Nephron progenitor cell (in vitro differentiated cells): Measurements from ENCODE around the gene PHF13.

ENCODE experiments used
- DNase-seq: peaks from one replicate; pipeline ENCODE4 v3.0.0; 2021
- H3K27ac Mint-ChIP-seq: 2 replicates; pipeline ENCODE4 v1.8.0; 2021; ENCODE audit warnings: mild to moderate bottlenecking, moderate library complexity, mixed read lengths
- H3K27me3 Mint-ChIP-seq: 2 replicates; pipeline ENCODE4 v1.8.0; 2021; ENCODE audit warnings: mild to moderate bottlenecking, low read depth, mixed read lengths; ENCODE audit not compliant: poor library complexity
- H3K36me3 Mint-ChIP-seq: 2 replicates; pipeline ENCODE4 v1.8.0; 2021; ENCODE audit warnings: low read depth, mixed read lengths
- H3K4me1 Mint-ChIP-seq: 2 replicates; pipeline ENCODE4 v1.8.0; 2021; ENCODE audit warnings: mixed read lengths
- H3K4me3 Mint-ChIP-seq: 2 replicates; pipeline ENCODE4 v1.8.0; 2021; ENCODE audit warnings: mild to moderate bottlenecking, moderate library complexity, mixed read lengths
- H3K9me3 Mint-ChIP-seq: 2 replicates; pipeline ENCODE4 v1.8.0; 2021; ENCODE audit warnings: mild to moderate bottlenecking, moderate library complexity, mixed read lengths
- TF ChIP-seq, protein P1 (sequence below): fragments of 200-600 bp; sonication (generic); IDR thresholded peaks from 2 replicates; pipeline ENCODE4 v1.5.0; 2021; ENCODE audit warnings: antibody characterized with exemption

The PHF13 gene

DNA sequence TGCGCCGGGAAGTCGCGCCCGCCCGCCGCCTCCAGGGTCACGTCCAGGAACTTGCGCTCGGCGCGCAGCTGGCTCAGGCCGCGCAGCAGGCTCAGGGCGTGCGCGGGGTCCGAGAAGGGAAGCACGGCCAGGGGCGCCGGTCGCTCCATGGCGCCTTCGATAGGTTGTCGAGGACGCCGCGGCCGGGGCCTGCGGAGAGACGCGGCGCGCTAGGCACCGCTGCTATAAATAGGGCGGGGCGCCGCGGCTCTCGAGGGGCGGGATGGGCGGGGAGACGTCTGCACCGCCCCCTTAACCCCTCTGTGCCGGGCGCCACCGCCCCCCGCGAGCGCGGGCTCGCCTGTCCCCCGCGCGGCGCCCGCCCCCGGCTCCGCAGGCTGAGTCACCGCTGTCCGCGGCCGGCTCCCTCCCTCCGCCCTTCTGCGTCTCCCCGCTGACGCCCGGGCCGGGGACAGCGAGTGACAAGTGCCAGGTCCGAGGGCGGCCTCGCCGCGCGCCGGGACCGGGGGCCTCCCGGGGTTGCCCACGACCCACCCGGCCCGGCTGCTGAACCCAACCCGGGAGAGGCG lies 10.8 kb upstream of the PHF13 start, which contains the start of gene KLHL21:
KLHL21 (minus strand) TSS at position 201 of the 569 bp plus-strand sequence; CDS start at position 149, 52 bp downstream.
- peak; percentile 83 for DNase-seq
- Mint-ChIP-seq H3K36me3 (peaks cover 3% of the 10 kb centered on the region), H3K9me3 (no peaks in the 10 kb centered on the region), H3K27ac (peak within 1 kb of the TSS; percentile 96), H3K4me1 (peaks cover 60% of the 10 kb centered on the region), H3K27me3 (peaks cover 2% of the 10 kb centered on the region), H3K4me3 (peak within 1 kb of the TSS; percentile 90)
- TF ChIP-seq, protein P1, sequence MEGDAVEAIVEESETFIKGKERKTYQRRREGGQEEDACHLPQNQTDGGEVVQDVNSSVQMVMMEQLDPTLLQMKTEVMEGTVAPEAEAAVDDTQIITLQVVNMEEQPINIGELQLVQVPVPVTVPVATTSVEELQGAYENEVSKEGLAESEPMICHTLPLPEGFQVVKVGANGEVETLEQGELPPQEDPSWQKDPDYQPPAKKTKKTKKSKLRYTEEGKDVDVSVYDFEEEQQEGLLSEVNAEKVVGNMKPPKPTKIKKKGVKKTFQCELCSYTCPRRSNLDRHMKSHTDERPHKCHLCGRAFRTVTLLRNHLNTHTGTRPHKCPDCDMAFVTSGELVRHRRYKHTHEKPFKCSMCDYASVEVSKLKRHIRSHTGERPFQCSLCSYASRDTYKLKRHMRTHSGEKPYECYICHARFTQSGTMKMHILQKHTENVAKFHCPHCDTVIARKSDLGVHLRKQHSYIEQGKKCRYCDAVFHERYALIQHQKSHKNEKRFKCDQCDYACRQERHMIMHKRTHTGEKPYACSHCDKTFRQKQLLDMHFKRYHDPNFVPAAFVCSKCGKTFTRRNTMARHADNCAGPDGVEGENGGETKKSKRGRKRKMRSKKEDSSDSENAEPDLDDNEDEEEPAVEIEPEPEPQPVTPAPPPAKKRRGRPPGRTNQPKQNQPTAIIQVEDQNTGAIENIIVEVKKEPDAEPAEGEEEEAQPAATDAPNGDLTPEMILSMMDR, result no peak

DNA sequence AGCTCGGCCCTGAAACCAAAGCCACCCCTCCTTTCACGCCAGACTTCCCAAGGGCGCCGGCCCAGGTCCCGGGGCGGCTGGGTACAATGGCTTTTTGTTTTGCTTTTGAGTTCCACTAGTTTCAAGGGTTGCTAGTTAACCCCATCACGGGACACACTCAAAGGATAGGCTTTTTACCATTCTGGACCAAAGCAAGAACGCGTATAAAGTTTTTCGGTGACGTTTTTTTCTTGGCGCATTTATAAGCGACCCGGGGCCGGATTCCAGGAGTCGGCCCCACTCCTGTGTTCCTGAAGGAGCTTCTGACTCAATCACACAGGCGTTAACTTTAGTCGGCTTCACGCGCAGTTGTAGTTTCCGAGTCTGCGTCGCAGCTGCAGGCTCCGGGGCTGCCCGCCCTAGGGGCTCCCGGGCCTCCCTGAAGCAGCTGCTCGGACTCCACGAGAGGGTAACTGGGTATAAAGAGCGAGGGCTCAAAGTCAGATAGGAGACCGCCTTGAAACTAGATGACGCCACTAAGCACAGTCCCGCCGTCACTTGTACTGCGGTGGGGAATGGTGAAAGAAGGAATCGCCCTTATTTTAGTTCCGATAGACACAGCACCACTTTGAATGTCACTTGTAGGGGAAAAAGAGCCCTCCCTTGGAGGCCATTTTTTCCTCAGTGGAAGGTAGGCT lies 10.2 kb upstream of the PHF13 start:
- no peaks in the 10 kb centered on the region for H3K9me3 Mint-ChIP-seq

DNA sequence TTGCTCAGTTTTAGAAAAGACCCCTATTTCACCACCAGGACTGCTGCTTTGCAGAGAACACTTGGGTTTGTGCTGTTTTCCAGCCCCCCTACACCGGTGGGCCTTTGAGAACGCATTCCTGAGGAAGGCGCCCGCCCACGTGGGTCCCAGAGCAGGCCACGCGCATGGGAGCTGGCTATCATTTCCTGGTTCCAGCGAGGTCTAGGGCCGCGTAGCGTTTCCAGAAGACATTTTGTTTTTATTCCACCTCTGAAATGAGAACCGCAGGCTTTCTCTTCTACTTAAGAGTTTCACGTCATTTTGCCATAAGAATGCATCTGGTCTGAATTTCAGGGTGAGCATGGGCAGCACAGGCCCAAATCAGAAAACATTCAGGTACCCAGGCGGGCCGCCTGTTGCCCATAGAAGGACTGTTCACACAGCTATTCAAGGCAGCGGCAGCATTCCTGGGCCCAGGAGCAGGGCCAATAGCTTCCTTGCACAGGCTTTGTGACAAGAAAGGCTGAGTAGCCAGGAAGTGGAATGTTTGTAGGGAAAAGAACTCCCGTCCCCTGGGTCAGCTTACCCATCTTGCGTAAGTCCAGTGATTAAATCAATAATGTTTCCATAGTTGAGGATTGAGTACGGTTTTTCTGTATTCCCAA lies 9.5 kb upstream of the PHF13 start:
- Mint-ChIP-seq H3K9me3 (no peaks in the 10 kb centered on the region), H3K27ac (peak overlapping the region; percentile 96), H3K36me3 (no peaks in the 10 kb centered on the region), H3K4me1 (peaks cover 52% of the 10 kb centered on the region), H3K4me3 (peak overlapping the region; percentile 73), H3K27me3 (peaks cover 2% of the 10 kb centered on the region)
- TF ChIP-seq, protein P1, result no peak
- DNase-seq, result peak; percentile 63

More for the DNA sequence above, 10.2 kb upstream of the PHF13 start:
- TF ChIP-seq, protein P1, result no peak
- H3K27ac Mint-ChIP-seq, result peak overlapping the region; percentile 96
- no peaks in the 10 kb centered on the region for H3K36me3 Mint-ChIP-seq
- peaks cover 54% of the 10 kb centered on the region for H3K4me1 Mint-ChIP-seq
- H3K4me3 Mint-ChIP-seq, result peak overlapping the region; percentile 73
- peaks cover 2% of the 10 kb centered on the region for H3K27me3 Mint-ChIP-seq
- DNase-seq, result peak; percentile 48

DNA sequence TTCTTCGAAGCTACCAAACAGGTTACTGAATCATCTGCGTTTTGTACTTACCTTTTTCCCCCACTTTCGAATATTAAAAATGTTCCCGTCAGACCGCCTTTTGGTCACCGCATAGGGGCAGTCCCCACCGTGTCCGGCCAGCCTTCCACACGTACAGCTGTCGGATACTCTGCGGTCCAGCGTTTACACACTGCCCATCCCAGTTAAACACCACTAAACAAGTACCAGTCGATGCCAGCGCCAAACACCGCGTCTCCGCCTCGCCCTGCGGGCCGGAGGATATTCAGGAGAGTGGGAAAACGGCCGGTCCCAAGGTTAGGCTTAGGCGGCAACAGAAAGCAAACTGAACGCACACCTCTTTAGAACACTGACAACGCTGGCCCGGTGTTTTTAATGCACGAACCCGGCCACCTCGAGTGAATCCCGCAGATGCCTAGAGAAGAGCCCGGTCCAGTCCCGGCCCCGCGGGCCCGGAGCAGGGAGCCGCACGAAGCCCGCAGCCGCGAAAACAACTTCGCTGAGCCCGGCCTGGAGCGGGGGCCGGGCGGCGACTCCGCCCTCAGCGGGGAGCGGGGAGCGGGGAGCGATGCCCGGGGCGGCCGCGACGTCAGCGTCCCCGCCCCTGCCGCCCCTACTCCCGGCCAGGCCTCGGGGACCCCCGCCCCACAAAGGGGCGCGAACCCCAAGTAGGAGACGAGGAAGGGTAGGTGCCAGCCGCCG lies 730 bp upstream of the PHF13 start:
- DNase-seq, result no peak
- peaks cover 34% of the 10 kb centered on the region for H3K4me1 Mint-ChIP-seq
- H3K4me3 Mint-ChIP-seq, result peak overlapping the region; percentile 90
- no peaks in the 10 kb centered on the region for H3K9me3 Mint-ChIP-seq
- H3K27me3 Mint-ChIP-seq, result peaks cover 3% of the 10 kb centered on the region
- TF ChIP-seq, protein P1, result no peak
- peak overlapping the region; percentile 87 for H3K27ac Mint-ChIP-seq
- H3K36me3 Mint-ChIP-seq, result peaks cover 9% of the 10 kb centered on the region

DNA sequence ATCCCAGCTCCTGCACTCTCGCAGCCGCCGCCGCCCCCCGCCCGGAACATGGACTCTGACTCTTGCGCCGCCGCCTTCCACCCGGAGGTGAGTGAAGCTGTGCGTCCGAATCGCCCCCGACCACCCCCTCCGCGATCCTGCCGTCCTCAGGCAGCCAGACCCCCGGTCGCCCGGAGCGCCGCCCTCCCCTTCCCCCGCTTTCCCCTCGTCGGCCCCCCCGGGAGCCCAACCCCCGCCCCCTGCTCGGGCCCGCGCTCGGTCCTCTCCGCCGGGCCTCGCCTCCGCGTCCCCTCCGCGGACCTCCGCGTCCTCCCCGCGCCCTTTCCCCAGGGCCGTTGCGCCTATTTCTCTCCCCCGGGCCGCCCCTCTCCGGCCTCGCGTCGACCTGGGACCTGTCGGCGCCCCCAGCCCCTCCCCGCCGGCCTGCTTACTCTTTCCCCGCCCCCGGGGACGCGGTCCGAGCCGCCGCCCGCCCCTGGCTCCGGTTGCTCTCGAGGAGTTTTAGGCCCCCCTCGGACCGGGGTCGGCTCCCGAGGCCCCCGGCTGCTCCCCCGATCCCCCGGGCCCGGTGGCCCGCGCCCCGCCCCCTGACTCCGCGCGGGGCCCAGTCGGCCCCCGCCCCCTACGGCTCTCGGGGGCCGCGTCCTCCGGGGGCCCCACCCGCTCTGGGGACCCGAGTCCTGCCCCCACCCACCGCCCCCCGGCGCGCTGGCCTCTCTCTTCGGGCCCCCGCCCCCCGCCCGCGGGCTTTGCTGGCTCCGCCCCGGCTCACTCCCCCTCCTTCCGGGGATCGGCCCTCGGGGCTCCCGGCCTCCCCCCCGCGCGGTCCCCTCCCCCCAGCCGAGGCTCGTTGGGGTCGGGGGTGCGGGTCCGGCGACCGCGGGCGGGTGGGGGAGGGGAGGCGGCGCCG lies 743 bp downstream of the PHF13 start:
- H3K27ac Mint-ChIP-seq, result no peak overlapping the region

More for the DNA sequence above, 743 bp downstream of the PHF13 start:
- Mint-ChIP-seq H3K4me3 (peak overlapping the region; percentile 80), H3K4me1 (peaks cover 33% of the 10 kb centered on the region), H3K9me3 (no peaks in the 10 kb centered on the region), H3K36me3 (peaks cover 16% of the 10 kb centered on the region), H3K27me3 (peaks cover 3% of the 10 kb centered on the region)
- TF ChIP-seq, protein P1, result no peak
- peak; percentile 72 for DNase-seq
